ENCODE results near the gene MAP6D1.

GRCh38 chr3:183802989-183803388 lies 22.4 kb downstream of the MAP6D1 start:
- TF ChIP-seq, protein P1, sequence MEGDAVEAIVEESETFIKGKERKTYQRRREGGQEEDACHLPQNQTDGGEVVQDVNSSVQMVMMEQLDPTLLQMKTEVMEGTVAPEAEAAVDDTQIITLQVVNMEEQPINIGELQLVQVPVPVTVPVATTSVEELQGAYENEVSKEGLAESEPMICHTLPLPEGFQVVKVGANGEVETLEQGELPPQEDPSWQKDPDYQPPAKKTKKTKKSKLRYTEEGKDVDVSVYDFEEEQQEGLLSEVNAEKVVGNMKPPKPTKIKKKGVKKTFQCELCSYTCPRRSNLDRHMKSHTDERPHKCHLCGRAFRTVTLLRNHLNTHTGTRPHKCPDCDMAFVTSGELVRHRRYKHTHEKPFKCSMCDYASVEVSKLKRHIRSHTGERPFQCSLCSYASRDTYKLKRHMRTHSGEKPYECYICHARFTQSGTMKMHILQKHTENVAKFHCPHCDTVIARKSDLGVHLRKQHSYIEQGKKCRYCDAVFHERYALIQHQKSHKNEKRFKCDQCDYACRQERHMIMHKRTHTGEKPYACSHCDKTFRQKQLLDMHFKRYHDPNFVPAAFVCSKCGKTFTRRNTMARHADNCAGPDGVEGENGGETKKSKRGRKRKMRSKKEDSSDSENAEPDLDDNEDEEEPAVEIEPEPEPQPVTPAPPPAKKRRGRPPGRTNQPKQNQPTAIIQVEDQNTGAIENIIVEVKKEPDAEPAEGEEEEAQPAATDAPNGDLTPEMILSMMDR (IDR thresholded peaks at IDR 0.05) = no peak
- TF ChIP-seq POLR2A (IDR thresholded peaks at IDR 0.05) = no peak

Measured in right lobe of liver (tissue), 4 donors.